ENCODE results near the gene IDH2.

Gene IDH2

GRCh38 chr15:90126596-90127435, 24.5 kb upstream of the IDH2 start:
- Histone ChIP-seq H3K27ac (no peak overlapping the region), H2AFZ (no peak overlapping the region), H3K4me2 (ENCODE audit: low read length) (no peak overlapping the region), H3K9ac (no peak overlapping the region), H3K79me2 (no peaks in the 10 kb centered on the region), H3K4me3 (ENCODE audit: low read depth, low read length) (no peak overlapping the region), H3K9me3 (ENCODE audit: control insufficient read depth, low read length) (no peaks in the 10 kb centered on the region), H3K4me1 (peaks cover 4% of the 10 kb centered on the region), H3K36me3 (ENCODE audit: control insufficient read depth, insufficient read depth, low read length) (no peaks in the 10 kb centered on the region), H3K27me3 (ENCODE audit: control insufficient read depth, insufficient read depth, low read length) (no peaks in the 10 kb centered on the region)
- TF ChIP-seq CTCF (IDR thresholded peaks at IDR 0.05): no peak

GRCh38 chr15:90126022-90126421, 23.8 kb upstream of the IDH2 start:
- TF ChIP-seq CTCF (IDR thresholded peaks at IDR 0.05): no peak

GRCh38 chr15:90124507-90124906, 22.2 kb upstream of the IDH2 start:
- Histone ChIP-seq H3K4me2 (ENCODE audit: low read length) (no peak overlapping the region), H3K9ac (no peak overlapping the region), H3K27ac (no peak overlapping the region), H3K4me1 (peaks cover 4% of the 10 kb centered on the region), H3K79me2 (no peaks in the 10 kb centered on the region), H3K27me3 (ENCODE audit: control insufficient read depth, insufficient read depth, low read length) (no peaks in the 10 kb centered on the region), H3K4me3 (ENCODE audit: low read depth, low read length) (no peak overlapping the region), H3K9me3 (ENCODE audit: control insufficient read depth, low read length) (no peaks in the 10 kb centered on the region), H3K36me3 (ENCODE audit: control insufficient read depth, insufficient read depth, low read length) (no peaks in the 10 kb centered on the region), H2AFZ (no peak overlapping the region)
- no peak for TF ChIP-seq CTCF (IDR thresholded peaks at IDR 0.05)

More at GRCh38 chr15:90126022-90126421, 23.8 kb upstream of the IDH2 start:
- no peak overlapping the region for H3K4me2 ChIP-seq (ENCODE audit: low read length)
- H3K27me3 ChIP-seq (ENCODE audit: control insufficient read depth, insufficient read depth, low read length): no peaks in the 10 kb centered on the region
- H3K9ac ChIP-seq: no peak overlapping the region
- H3K4me3 ChIP-seq (ENCODE audit: low read depth, low read length): no peak overlapping the region
- H3K9me3 ChIP-seq (ENCODE audit: control insufficient read depth, low read length): no peaks in the 10 kb centered on the region
- H3K79me2 ChIP-seq: no peaks in the 10 kb centered on the region
- peaks cover 4% of the 10 kb centered on the region for H3K4me1 ChIP-seq
- no peak overlapping the region for H3K27ac ChIP-seq
- H3K36me3 ChIP-seq (ENCODE audit: control insufficient read depth, insufficient read depth, low read length): no peaks in the 10 kb centered on the region
- H2AFZ ChIP-seq: no peak overlapping the region

GRCh38 chr15:90121086-90121485, 18.8 kb upstream of the IDH2 start:
- no peak overlapping the region for H3K4me2 ChIP-seq (ENCODE audit: low read length)
- H3K9ac ChIP-seq: no peak overlapping the region
- no peaks in the 10 kb centered on the region for H3K79me2 ChIP-seq

More at GRCh38 chr15:90121086-90121485, 18.8 kb upstream of the IDH2 start:
- Histone ChIP-seq H3K4me3 (ENCODE audit: low read depth, low read length) (no peak overlapping the region), H3K27ac (no peak overlapping the region), H3K9me3 (ENCODE audit: control insufficient read depth, low read length) (no peaks in the 10 kb centered on the region), H2AFZ (no peak overlapping the region), H3K36me3 (ENCODE audit: control insufficient read depth, insufficient read depth, low read length) (no peaks in the 10 kb centered on the region), H3K27me3 (ENCODE audit: control insufficient read depth, insufficient read depth, low read length) (no peaks in the 10 kb centered on the region), H3K4me1 (no peaks in the 10 kb centered on the region)
- no peak for TF ChIP-seq CTCF (IDR thresholded peaks at IDR 0.05)

Measured in parathyroid adenoma (tissue), 2 donors.